Medulla oblongata (tissue), 1 donor: Measurements from ENCODE around the gene CCR3.
"Not testable (repeated sequence)": the region's sequence is repeated elsewhere in the genome, so short reads cannot be mapped to it uniquely, and the experiment has no call there.

Experiments used
- DNase-seq: peaks from one replicate; pipeline ENCODE4 v3.0.0-alpha.2; 2015; ENCODE audit errors: extremely low spot score

The CCR3 gene

GRCh38 chr3:46242120-46242519, at the start of gene CCR3:
Gene CCR3, plus strand, starts transcription at chr3:46242460. Its CDS starts 22,699 bp downstream, at chr3:46265159.
- DNase-seq, result no peak

GRCh38 chr3:46192939-46193338, 49.3 kb upstream of the CCR3 start:
- no peak for DNase-seq

GRCh38 chr3:46193436-46193835, 48.8 kb upstream of the CCR3 start:
- DNase-seq, result no peak

GRCh38 chr3:46194868-46195553, 47.2 kb upstream of the CCR3 start:
- DNase-seq, result no peak

GRCh38 chr3:46196261-46196957, 45.9 kb upstream of the CCR3 start:
- no peak for DNase-seq

- peak; percentile 63 for DNase-seq
These were observed 42.0 kb upstream of the CCR3 start for GRCh38 chr3:46200211-46200610.

- DNase-seq, result no peak
These were observed 41.5 kb upstream of the CCR3 start for GRCh38 chr3:46200790-46201189.

GRCh38 chr3:46202535-46202934, 39.7 kb upstream of the CCR3 start:
- no peak for DNase-seq

GRCh38 chr3:46203681-46204080, 38.6 kb upstream of the CCR3 start:
- DNase-seq, result no peak

- no peak for DNase-seq
These were observed 36.8 kb upstream of the CCR3 start for GRCh38 chr3:46205286-46205960.

GRCh38 chr3:46206282-46207015, 35.8 kb upstream of the CCR3 start:
- DNase-seq, result peak; percentile 33

GRCh38 chr3:46207514-46207913, 34.7 kb upstream of the CCR3 start:
- DNase-seq, result not testable (repeated sequence)

- peak; percentile 89 for DNase-seq
These were observed 34.0 kb upstream of the CCR3 start, which contains the start of gene CCR1 for GRCh38 chr3:46208167-46208704. Gene CCR1, minus strand, starts transcription at chr3:46208313. Its CDS starts 4,000 bp downstream, at chr3:46204313.

GRCh38 chr3:46209053-46209452, 33.2 kb upstream of the CCR3 start:
- no peak for DNase-seq

- no peak for DNase-seq
These were observed 32.4 kb upstream of the CCR3 start for GRCh38 chr3:46209746-46210470.

- no peak for DNase-seq
These were observed 30.2 kb upstream of the CCR3 start for GRCh38 chr3:46212101-46212500.

- DNase-seq, result peak; percentile 68
These were observed 29.1 kb upstream of the CCR3 start for GRCh38 chr3:46213201-46213600.

- DNase-seq, result no peak
These were observed 27.4 kb upstream of the CCR3 start for GRCh38 chr3:46214751-46215352.

GRCh38 chr3:46215810-46216414, 26.3 kb upstream of the CCR3 start:
- DNase-seq, result no peak

- DNase-seq, result no peak
These were observed 24.0 kb upstream of the CCR3 start for GRCh38 chr3:46218196-46218709.
